B cell (primary cell): ENCODE data around the gene TSC22D2. TPM values are rescaled to one million over a fixed set of nuclear protein-coding genes. Genes with fewer than 3 reads are reported as not detected.

Source experiments
- ATAC-seq: fragments of 200-7000 bp; cut with Tn5 transposase; one replicate; pipeline ENCODE4 v1.10.0; 2021; ENCODE audit warnings: low read depth, mild to moderate bottlenecking, moderate number of reproducible peaks, moderate library complexity
- CTCF ChIA-PET: fragments of 350-600 bp; sonication (Branson Sonifier 250); formaldehyde crosslinking; loops from one replicate; lab custom pipeline; 2021; ENCODE audit warnings: antibody characterized with exemption, inconsistent platforms; lab: Charles Lee
- POLR2A ChIA-PET: fragments of 350-600 bp; sonication (Branson Sonifier 250); formaldehyde crosslinking; loops from one replicate; lab custom pipeline; 2021; ENCODE audit warnings: antibody characterized with exemption; lab: Charles Lee
- DNase-seq: peaks from one replicate; pipeline ENCODE4 v3.0.0; 2013
- H2AFZ ChIP-seq: 2 replicates; pipeline ENCODE4 v1.6.1; 2012; ENCODE audit warnings: mild to moderate bottlenecking, low read depth, low read length; ENCODE audit not compliant: insufficient read depth, poor library complexity, severe bottlenecking
- H3K27ac ChIP-seq, 2 donors: 1 replicate in 1 of 2; 2 replicates in 1 of 2; pipeline ENCODE4 v1.5.1; 2012 to 2013; ENCODE audit warnings: low read length in 2 of 2, mild to moderate bottlenecking in 2 of 2, moderate library complexity in 1 of 2
- H3K27me3 ChIP-seq, 4 experiments: fragments of 200-600 bp in 1 of 4; sonication (generic) in 1 of 4; replicated peaks in 1 of 4; 1 replicate in 2 of 4; 2 replicates in 2 of 4; pipeline versions ENCODE4 v1.6.1 to v1.7.0; 2013 to 2016; ENCODE audit warnings: low read length in 3 of 4, mild to moderate bottlenecking in 2 of 4, mixed read lengths in 1 of 4, moderate library complexity in 1 of 4; ENCODE audit not compliant: insufficient read depth in 4 of 4, control insufficient read depth in 3 of 4; ENCODE audit errors: control extremely low read depth in 1 of 4
- H3K36me3 ChIP-seq, 2 experiments: replicated peaks in 1 of 2; 1 replicate in 1 of 2; 2 replicates in 1 of 2; pipeline versions ENCODE4 v1.6.1 to v1.7.1; 2013; ENCODE audit warnings: low read length in 1 of 2; ENCODE audit not compliant: insufficient read depth in 2 of 2, control insufficient read depth in 1 of 2; ENCODE audit errors: control extremely low read depth in 1 of 2, extremely low read depth in 1 of 2
- H3K4me1 ChIP-seq, 2 donors: fragments of 200-600 bp in 1 of 2; sonication (generic) in 1 of 2; 1 replicate in 1 of 2; 2 replicates in 1 of 2; pipeline versions ENCODE4 v1.5.1 to v1.6.1; 2013 to 2017; ENCODE audit warnings: low read length in 2 of 2; ENCODE audit not compliant: control insufficient read depth in 2 of 2, insufficient read depth in 2 of 2
- H3K4me2 ChIP-seq: replicated peaks from 2 replicates; pipeline ENCODE3; 2012; ENCODE audit warnings: mild to moderate bottlenecking, low read depth, low read length; ENCODE audit not compliant: poor library complexity, severe bottlenecking
- H3K4me3 ChIP-seq, 5 experiments: fragments of 200-600 bp in 1 of 5; sonication (generic) in 1 of 5; 1 replicate in 3 of 5; 2 replicates in 2 of 5; pipeline versions ENCODE4 v1.5.1 to v1.7.0; 2011 to 2016; ENCODE audit warnings: low read length in 4 of 5, mild to moderate bottlenecking in 4 of 5, low read depth in 2 of 5, control low read depth in 1 of 5, moderate library complexity in 1 of 5; ENCODE audit not compliant: insufficient read depth in 1 of 5; ENCODE audit errors: control extremely low read depth in 1 of 5, extremely low read depth in 1 of 5
- H3K79me2 ChIP-seq: fragments of 200-600 bp; sonication (generic); one replicate; pipeline ENCODE4 v1.6.0; 2016; ENCODE audit warnings: low read length; ENCODE audit not compliant: control insufficient read depth, insufficient read depth
- H3K9ac ChIP-seq: fragments of 200-600 bp; sonication (generic); 2 replicates; pipeline ENCODE4 v1.6.1; 2017; ENCODE audit warnings: mild to moderate bottlenecking, low read length, moderate library complexity
- H3K9me3 ChIP-seq, 3 donors: one replicate each; pipeline versions ENCODE4 v1.6.1 to v1.7.1; 2013; ENCODE audit warnings: low read length in 2 of 3; ENCODE audit not compliant: control insufficient read depth in 2 of 3, insufficient read depth in 1 of 3; ENCODE audit errors: control extremely low read depth in 1 of 3
- H4K20me1 ChIP-seq: 2 replicates; pipeline ENCODE4 v1.6.0; 2012; ENCODE audit warnings: mild to moderate bottlenecking, low read length; ENCODE audit not compliant: insufficient read depth, control insufficient read depth, poor library complexity, severe bottlenecking
- H3K27ac Mint-ChIP-seq: one replicate; pipeline ENCODE4 v1.8.0; 2021; ENCODE audit warnings: mixed read lengths
- H3K27me3 Mint-ChIP-seq: one replicate; pipeline ENCODE4 v1.8.0; 2021; ENCODE audit warnings: mixed read lengths
- H3K4me1 Mint-ChIP-seq: one replicate; pipeline ENCODE4 v1.8.0; 2021; ENCODE audit warnings: mixed read lengths
- H3K4me3 Mint-ChIP-seq: one replicate; pipeline ENCODE4 v1.8.0; 2021; ENCODE audit warnings: mixed read lengths
- H3K9me3 Mint-ChIP-seq: one replicate; pipeline ENCODE4 v1.8.0; 2022; ENCODE audit warnings: mixed read lengths; ENCODE audit not compliant: insufficient read depth
- CTCF ChIP-seq: fragments of 200-600 bp; IDR thresholded peaks from one replicate; pipeline ENCODE4 v1.8.0; 2022; ENCODE audit warnings: antibody characterized with exemption, mild to moderate bottlenecking
- EZH2 ChIP-seq: IDR thresholded peaks from 2 replicates; pipeline ENCODE4 v1.6.1; 2012; ENCODE audit warnings: borderline replicate concordance, low read depth, mild to moderate bottlenecking, moderate library complexity, low read length; ENCODE audit not compliant: insufficient read depth, poor library complexity, severe bottlenecking
- WGBS: methylation state at CpG from one replicate; pipeline ENCODE4 v1.1.5; 2013; ENCODE audit warnings: missing lambda C conversion rate; ENCODE audit not compliant: insufficient coverage; 5-methylcytosine and 5-hydroxymethylcytosine counted together
- intact Hi-C: fragments of 100-400 bp; cut with micrococcal nuclease; formaldehyde crosslinking; loops from one replicate; pipeline ENCODE4 v1.10.0; 2022
- polyA plus RNA-seq: library from polyadenylated mRNA; depleted of rRNA; stranded (reverse); fragments of >200 nt; gene quantifications from 2 replicates; pipeline ENCODE4 v1.2.3, GENCODE V29; 2012
- total RNA-seq, 2 donors: library from RNA; stranded (reverse); fragments of 120-200 nt in 1 of 2; gene quantifications; 1 replicate in 1 of 2; 2 replicates in 1 of 2; pipeline versions ENCODE4 v1.2.3 to v1.2.4, GENCODE V29; 2013 to 2022

Gene TSC22D2
- total and polyA plus RNA-seq, 2 donors (not counting 1 experiment from before 2014, with no cell fraction given), result 17.2 to 45.9 TPM

GRCh38 chr3:150391161-150391560 is 16.9 kb upstream of the TSC22D2 start:
- no peak overlapping the region for H2AFZ ChIP-seq
- ATAC-seq (no peak), DNase-seq (no peak)
- ChIA-PET CTCF (interaction anchor here (1.2 to 1.6 kb wide), 2 partner anchors 17 to 19 kb away, joined by 3 read pairs; no protein-coding TSS in a partner anchor), POLR2A (no interaction called here)
- H4K20me1 ChIP-seq, result no peaks in the 10 kb centered on the region
- no peak overlapping the region for H3K9ac ChIP-seq
- H3K27ac Mint-ChIP-seq, result no peak overlapping the region
- no peak overlapping the region for H3K4me3 ChIP-seq
- no peak overlapping the region for H3K4me3 Mint-ChIP-seq
- no peak overlapping the region for H3K4me2 ChIP-seq
- H3K27ac ChIP-seq, result no peak overlapping the region
- H3K4me1 ChIP-seq, result no peaks in the 10 kb centered on the region
- intact Hi-C loops, result no loop called here
- no peaks in the 10 kb centered on the region for H3K9me3 ChIP-seq
- H3K36me3 ChIP-seq, result no peaks in the 10 kb centered on the region
- H3K4me1 Mint-ChIP-seq, result peaks cover 5% of the 10 kb centered on the region
- H3K79me2 ChIP-seq, result no peaks in the 10 kb centered on the region
- H3K27me3 Mint-ChIP-seq, result no peaks in the 10 kb centered on the region
- no peaks in the 10 kb centered on the region for H3K27me3 ChIP-seq
- no peaks in the 10 kb centered on the region for H3K9me3 Mint-ChIP-seq
- TF ChIP-seq EZH2 (no peak), CTCF (no peak)

GRCh38 chr3:150393745-150394144 is 14.4 kb upstream of the TSC22D2 start:
- Mint-ChIP-seq H3K4me1 (peaks cover 2% of the 10 kb centered on the region), H3K4me3 (no peak overlapping the region), H3K27me3 (no peaks in the 10 kb centered on the region), H3K27ac (no peak overlapping the region), H3K9me3 (no peaks in the 10 kb centered on the region)
- no peak overlapping the region for H2AFZ ChIP-seq
- ChIA-PET CTCF (interaction anchor here (1.1 to 1.6 kb wide), 2 partner anchors 11 to 16 kb away, joined by 3 to 4 read pairs; no protein-coding TSS in a partner anchor), POLR2A (interaction anchor here (0.6 kb wide), 1 partner anchor 62 kb away, joined by 4 read pairs; no protein-coding TSS in a partner anchor)
- H3K36me3 ChIP-seq, result no peaks in the 10 kb centered on the region
- H3K79me2 ChIP-seq, result no peaks in the 10 kb centered on the region
- H3K9ac ChIP-seq, result no peak overlapping the region
- no peaks in the 10 kb centered on the region for H3K4me1 ChIP-seq
- H3K4me3 ChIP-seq, result no peak overlapping the region
- no peaks in the 10 kb centered on the region for H3K9me3 ChIP-seq
- H3K4me2 ChIP-seq, result no peak overlapping the region
- H4K20me1 ChIP-seq, result no peaks in the 10 kb centered on the region
- no peak for TF ChIP-seq CTCF
- TF ChIP-seq EZH2, result no peak
- no CpG with 5 or more reads among the region's 1 CpG for WGBS
- intact Hi-C loops, result loop anchor here (2.0 kb wide), 1 partner anchor 21 kb away; no protein-coding TSS in a partner anchor
- DNase-seq (no peak), ATAC-seq (no peak)
- H3K27me3 ChIP-seq, result no peaks in the 10 kb centered on the region
- H3K27ac ChIP-seq, result no peak overlapping the region
